ENCODE results near the gene DDX39B. TPM values are rescaled to one million over a fixed set of nuclear protein-coding genes. Genes with fewer than 3 reads are reported as not detected.
A peak's percentile ranks its signal among the peaks of the same experiment; 100 is the strongest.

DDX39B gene
- total and polyA plus RNA-seq, 9 of the 15 experiments (the other 6 are each of a cell fraction or from before 2014, with no cell fraction given), result 479 to 869 (median 592) TPM

GRCh38 chr6:31490115-31490873 lies 51.5 kb downstream of the DDX39B start (continued):
- TF ChIP-seq IRF1 (CRISPR knock-in tag; IDR thresholded peaks at IDR 0.05; ENCODE audit: borderline replicate concordance) (no peak), MGA (IDR thresholded peaks at IDR 0.05) (peak; percentile 78), KDM1A (IDR thresholded peaks at IDR 0.05) (peak in 1 of 2 experiments; percentile 38; a peak in 1 of 4 replicates), GABPB1 (CRISPR knock-in tag; IDR thresholded peaks at IDR 0.05) (no peak), CREM (IDR thresholded peaks at IDR 0.05; ENCODE audit: low read depth) (0 out of 2 replicates have a peak, but pooled peaks have one; percentile 33), ZFP30 (CRISPR knock-in tag; IDR thresholded peaks at IDR 0.05; ENCODE audit: borderline replicate concordance) (no peak), ETV5 (CRISPR knock-in tag; IDR thresholded peaks at IDR 0.05; ENCODE audit: low read depth) (peak; percentile 49; the same call in 1 of the 2 replicates), BHLHE40 (IDR thresholded peaks at IDR 0.05; ENCODE audit: low read length) (peak; percentile 83), ADNP (tag; IDR thresholded peaks at IDR 0.05) (no peak), DDX20 (tag; IDR thresholded peaks at IDR 0.05; ENCODE audit: low read depth) (no peak)
